GM23338 (cell line): Measurements from ENCODE around the gene RAB7B. TPM values are rescaled to one million over a fixed set of nuclear protein-coding genes. Genes with fewer than 3 reads are reported as not detected.

Experiments
- ATAC-seq: fragments of 200-7000 bp; cut with Tn5 transposase; 3 replicates; pipeline ENCODE4 v1.9.1; 2020
- DNase-seq: peaks from one replicate; pipeline ENCODE4 v3.0.0-alpha.2; 2015; ENCODE audit warnings: low spot score
- H2AFZ ChIP-seq: fragments of 200-600 bp; sonication (generic); 2 replicates; pipeline ENCODE4 v1.8.0; 2016; ENCODE audit warnings: antibody characterized with exemption, mild to moderate bottlenecking, moderate library complexity
- H3F3A ChIP-seq: fragments of 200-600 bp; sonication (generic); replicated peaks from 2 replicates; pipeline ENCODE4 v1.8.0; 2017; ENCODE audit warnings: antibody characterized with exemption, mixed run types, low read depth
- H3K27ac ChIP-seq: fragments of 200-600 bp; sonication (generic); 2 replicates; pipeline ENCODE4 v1.6.1; 2016; ENCODE audit warnings: low read depth
- H3K27me3 ChIP-seq: fragments of 200-600 bp; sonication (generic); 2 replicates; pipeline ENCODE4 v1.8.0; 2016; ENCODE audit warnings: mild to moderate bottlenecking, mixed run types, moderate library complexity; ENCODE audit not compliant: insufficient read depth
- H3K36me3 ChIP-seq: fragments of 200-600 bp; sonication (generic); 2 replicates; pipeline ENCODE4 v1.8.0; 2016; ENCODE audit warnings: mild to moderate bottlenecking; ENCODE audit not compliant: insufficient read depth
- H3K4me1 ChIP-seq: fragments of 200-600 bp; sonication (generic); 2 replicates; pipeline ENCODE4 v1.8.0; 2016; ENCODE audit warnings: mild to moderate bottlenecking, moderate library complexity; ENCODE audit not compliant: insufficient read depth
- H3K4me2 ChIP-seq: fragments of 200-600 bp; sonication (generic); 2 replicates; pipeline ENCODE4 v1.7.1; 2017; ENCODE audit warnings: mixed run types
- H3K4me3 ChIP-seq: fragments of 200-600 bp; sonication (generic); 2 replicates; pipeline ENCODE4 v1.6.1; 2016; ENCODE audit warnings: mixed run types
- H3K79me2 ChIP-seq: fragments of 200-600 bp; sonication (generic); replicated peaks from 2 replicates; pipeline ENCODE4 v1.8.0; 2017; ENCODE audit warnings: mild to moderate bottlenecking; ENCODE audit not compliant: insufficient read depth
- H3K9me2 ChIP-seq: fragments of 200-600 bp; sonication (generic); 2 replicates; pipeline ENCODE4 v1.8.0; 2017; ENCODE audit not compliant: insufficient read depth
- H4K20me1 ChIP-seq: fragments of 200-600 bp; sonication (generic); replicated peaks from 2 replicates; pipeline ENCODE4 v1.8.0; 2017; ENCODE audit warnings: mild to moderate bottlenecking; ENCODE audit not compliant: insufficient read depth
- H3K27ac Mint-ChIP-seq: 2 replicates; pipeline ENCODE4 v1.8.0; 2020; ENCODE audit warnings: inconsistent platforms, mild to moderate bottlenecking, moderate library complexity, mixed read lengths
- H3K27me3 Mint-ChIP-seq: 3 replicates; pipeline ENCODE4 v1.8.0; 2022; ENCODE audit warnings: low read depth, mild to moderate bottlenecking, moderate library complexity, mixed read lengths, inconsistent platforms; ENCODE audit not compliant: insufficient read depth, poor library complexity
- H3K36me3 Mint-ChIP-seq: 3 replicates; pipeline ENCODE4 v1.8.0; 2021; ENCODE audit warnings: low read depth, mild to moderate bottlenecking, inconsistent platforms, moderate library complexity, mixed read lengths
- H3K4me1 Mint-ChIP-seq: 3 replicates; pipeline ENCODE4 v1.8.0; 2020; ENCODE audit warnings: mild to moderate bottlenecking, inconsistent platforms, mixed read lengths
- H3K4me3 Mint-ChIP-seq: 3 replicates; pipeline ENCODE4 v1.8.0; 2021; ENCODE audit warnings: moderate library complexity, mild to moderate bottlenecking, inconsistent platforms, mixed read lengths
- H3K9me3 Mint-ChIP-seq: 3 replicates; pipeline ENCODE4 v1.8.0; 2020; ENCODE audit warnings: moderate library complexity, mild to moderate bottlenecking, inconsistent platforms, mixed read lengths
- CREB1 ChIP-seq: fragments of 250-450 bp; sonication (Bioruptor Pico); IDR thresholded peaks from 2 replicates; pipeline ENCODE4 v1.5.0; 2020; ENCODE audit warnings: low read depth, mild to moderate bottlenecking, moderate library complexity
- CTCF ChIP-seq, 2 experiments: fragments of 200-600 bp in 1 of 2; sonication (generic) in 1 of 2; conservative IDR thresholded peaks; 2 replicates each; pipeline versions ENCODE4 v1.5.1 to v1.6.1; 2016 to 2017; ENCODE audit warnings: antibody characterized with exemption in 2 of 2, low read depth in 2 of 2, mild to moderate bottlenecking in 2 of 2, moderate library complexity in 1 of 2
- ETS1 ChIP-seq: IDR thresholded peaks from 2 replicates; pipeline ENCODE4 v1.6.1; 2016; ENCODE audit warnings: antibody characterized with exemption
- EZH2 ChIP-seq: fragments of 200-600 bp; sonication (generic); IDR thresholded peaks from one replicate; pipeline ENCODE4 v1.8.0; 2017; ENCODE audit warnings: antibody characterized with exemption, mild to moderate bottlenecking, low read depth; ENCODE audit not compliant: unreplicated experiment
- JUNB ChIP-seq: IDR thresholded peaks from one replicate; pipeline ENCODE4 v1.6.1; 2016; ENCODE audit warnings: antibody characterized with exemption; ENCODE audit not compliant: unreplicated experiment
- POLR2AphosphoS5 ChIP-seq: IDR thresholded peaks from 2 replicates; pipeline ENCODE4 v1.6.1; 2016; ENCODE audit warnings: antibody characterized with exemption, low read depth
- STAT1 ChIP-seq: IDR thresholded peaks from one replicate; pipeline ENCODE4 v1.6.1; 2016; ENCODE audit warnings: antibody characterized with exemption; ENCODE audit not compliant: unreplicated experiment
- ZNF114 ChIP-seq: fragments of 250-450 bp; sonication (Bioruptor Pico); IDR thresholded peaks from 2 replicates; pipeline ENCODE4 v1.5.0; 2020; ENCODE audit warnings: mild to moderate bottlenecking, moderate library complexity
- ZNF331 ChIP-seq: fragments of 250-450 bp; sonication (Bioruptor Pico); IDR thresholded peaks from 2 replicates; pipeline ENCODE4 v1.5.0; 2020; ENCODE audit warnings: low read depth, mild to moderate bottlenecking, moderate library complexity
- polyA plus RNA-seq: library from polyadenylated mRNA; unstranded; fragments of >200 nt; fragmentation: Nextera tagmentation; extraction: Ambion mirVana; gene quantifications from 2 replicates; pipeline ENCODE4 v1.2.1, GENCODE V29; 2016
- total RNA-seq: library from RNA; depleted of rRNA; stranded (reverse); fragments of >200 nt; shearing (Covaris generic); gene quantifications from 2 replicates; pipeline ENCODE4 v1.2.3, GENCODE V29; 2014

RAB7B gene
- total and polyA plus RNA-seq, 2 experiments from 2014 or later, result not detected

- Mint-ChIP-seq H3K9me3 (no peaks in the 10 kb centered on the region), H3K27ac (no peak overlapping the region), H3K4me3 (no peak overlapping the region)
Observed at GRCh38 chr1:205992218-205992882, 10.8 kb downstream of the RAB7B start.

GRCh38 chr1:205991237-205991636 is 12.0 kb downstream of the RAB7B start:
- ATAC-seq, result no peak
- no peaks in the 10 kb centered on the region for H3K9me3 Mint-ChIP-seq
- TF ChIP-seq JUNB (no peak), ETS1 (no peak), ZNF331 (CRISPR knock-in tag) (no peak), POLR2AphosphoS5 (no peak), EZH2 (no peak), STAT1 (no peak), ZNF114 (no peak), CTCF (conservative IDR thresholded peaks at IDR 0.05; ENCODE audit: low read depth in 2 of 2) (no peak), CREB1 (CRISPR knock-in tag) (no peak)

More at GRCh38 chr1:205992218-205992882, 10.8 kb downstream of the RAB7B start:
- H3K27me3 Mint-ChIP-seq, result peaks cover 16% of the 10 kb centered on the region
- DNase-seq (no peak), ATAC-seq (no peak)
- no peak for TF ChIP-seq ETS1
- no peak for TF ChIP-seq CTCF (conservative IDR thresholded peaks at IDR 0.05; ENCODE audit: low read depth in 2 of 2)
- Histone ChIP-seq H3F3A (no peaks in the 10 kb centered on the region), H4K20me1 (no peaks in the 10 kb centered on the region; the same call in 1 of the 2 replicates), H3K4me2 (no peak overlapping the region), H3K4me3 (no peak overlapping the region), H2AFZ (no peak overlapping the region), H3K4me1 (0 out of 2 replicates have a peak, but pooled peaks cover 19% of the 10 kb centered on the region), H3K79me2 (no peaks in the 10 kb centered on the region), H3K27me3 (peaks cover 6% of the 10 kb centered on the region; the same call in 1 of the 2 replicates), H3K27ac (no peak overlapping the region), H3K9me2 (peaks cover 5% of the 10 kb centered on the region; the same call in 1 of the 2 replicates), H3K36me3 (no peaks in the 10 kb centered on the region)
- H3K36me3 Mint-ChIP-seq, result no peaks in the 10 kb centered on the region
- peaks cover 15% of the 10 kb centered on the region; the same call in 2 of the 3 replicates for H3K4me1 Mint-ChIP-seq

More at GRCh38 chr1:205991237-205991636, 12.0 kb downstream of the RAB7B start:
- Histone ChIP-seq H3K79me2 (no peaks in the 10 kb centered on the region), H3K27ac (no peak overlapping the region), H2AFZ (no peak overlapping the region), H3K4me3 (no peak overlapping the region), H4K20me1 (no peaks in the 10 kb centered on the region; the same call in 1 of the 2 replicates), H3K9me2 (no peaks in the 10 kb centered on the region; the same call in 1 of the 2 replicates), H3K4me1 (0 out of 2 replicates have a peak, but pooled peaks cover 15% of the 10 kb centered on the region), H3F3A (no peaks in the 10 kb centered on the region), H3K4me2 (no peak overlapping the region), H3K36me3 (no peaks in the 10 kb centered on the region), H3K27me3 (no peaks in the 10 kb centered on the region)
- peaks cover 6% of the 10 kb centered on the region for H3K27me3 Mint-ChIP-seq
- DNase-seq, result no peak
- H3K36me3 Mint-ChIP-seq, result no peaks in the 10 kb centered on the region
- no peak overlapping the region for H3K27ac Mint-ChIP-seq
- H3K4me1 Mint-ChIP-seq, result peaks cover 12% of the 10 kb centered on the region; the same call in 2 of the 3 replicates
- H3K4me3 Mint-ChIP-seq, result no peak overlapping the region
